HepG2 (cell line): ENCODE data around the gene ZCWPW2. TPM values are rescaled to one million over a fixed set of nuclear protein-coding genes. Genes with fewer than 3 reads are reported as not detected.

Experiments
- ATAC-seq: fragments of 200-7000 bp; cut with Tn5 transposase; 3 replicates; pipeline ENCODE4 v1.9.1; 2020; ENCODE audit warnings: mild to moderate bottlenecking, moderate library complexity
- BruUV-seq: library from RNA; stranded (reverse); fragments of 400-500 nt; replicated peaks from 2 replicates; lab custom pipeline; 2021; lab: Mats Ljungman, UMichigan
- CTCF ChIA-PET: fragments of 300-600 bp; formaldehyde crosslinking; extraction: SDS; loops from one replicate; lab custom pipeline; 2021; ENCODE audit warnings: low total read pairs, inconsistent platforms, low intra/inter-chr PET ratio; lab: Yijun Ruan, JAX
- POLR2A ChIA-PET: fragments of 350-600 bp; sonication (Branson Sonifier 250); formaldehyde crosslinking; loops from one replicate; lab custom pipeline; 2020; ENCODE audit warnings: antibody characterized with exemption, inconsistent platforms; lab: Yijun Ruan, JAX
- DNase-seq: peaks from one replicate; pipeline ENCODE4 v3.0.0-alpha.2; 2015; ENCODE audit warnings: low spot score
- FAIRE-seq: peaks from 3 replicates; lab custom pipeline; 2011; peaks lifted over from hg19 to GRCh38; lab: Jason Lieb, UNC
- H2AFZ ChIP-seq: one replicate; pipeline ENCODE4 v1.6.1; 2011; ENCODE audit warnings: low read length, inconsistent platforms
- H3K27ac ChIP-seq: fragments of 300-600 bp; 3 replicates; pipeline ENCODE4 v1.8.0; 2011; ENCODE audit warnings: mixed run types, mild to moderate bottlenecking, mixed read lengths, low read length, inconsistent platforms; ENCODE audit not compliant: insufficient read depth; ENCODE audit errors: extremely low read length
- H3K27me3 ChIP-seq, 2 experiments: fragments of 200-600 bp in 1 of 2; 2 replicates in 1 of 2; 3 replicates in 1 of 2; pipeline versions ENCODE4 v1.6.0 to v1.8.0; 2011; ENCODE audit warnings: low read length in 2 of 2, mild to moderate bottlenecking in 2 of 2, moderate library complexity in 2 of 2, inconsistent platforms in 1 of 2; ENCODE audit not compliant: insufficient read depth in 2 of 2, control insufficient read depth in 1 of 2
- H3K36me3 ChIP-seq, 2 experiments: fragments of 200-600 bp in 1 of 2; replicated peaks in 1 of 2; 2 replicates in 1 of 2; 3 replicates in 1 of 2; pipeline versions ENCODE4 v1.5.1 to v1.8.0; 2011; ENCODE audit warnings: low read length in 2 of 2, inconsistent platforms in 1 of 2; ENCODE audit not compliant: insufficient read depth in 2 of 2, control insufficient read depth in 1 of 2
- H3K4me1 ChIP-seq: 2 replicates; pipeline ENCODE4 v1.5.1; 2012; ENCODE audit warnings: low read length, inconsistent platforms; ENCODE audit not compliant: insufficient read depth
- H3K4me2 ChIP-seq: 2 replicates; pipeline ENCODE4 v1.6.0; 2011; ENCODE audit warnings: low read depth, low read length, inconsistent platforms
- H3K4me3 ChIP-seq, 3 experiments: fragments of 200-600 bp in 1 of 3; sonication (generic), shearing (Covaris generic) in 1 of 3; replicated peaks in 1 of 3; 2 replicates each; pipeline ENCODE4 v1.5.1; 2011 to 2016; ENCODE audit warnings: low read length in 3 of 3, inconsistent platforms in 2 of 3, low read depth in 2 of 3, mild to moderate bottlenecking in 2 of 3, control low read depth in 1 of 3, mixed read lengths in 1 of 3; ENCODE audit not compliant: insufficient read depth in 1 of 3
- H3K79me2 ChIP-seq: one replicate; pipeline ENCODE4 v1.6.1; 2011; ENCODE audit warnings: low read length, inconsistent platforms; ENCODE audit not compliant: insufficient read depth
- H3K9ac ChIP-seq: 2 replicates; pipeline ENCODE4 v1.6.0; 2011; ENCODE audit warnings: mild to moderate bottlenecking, low read depth, low read length, inconsistent platforms; ENCODE audit not compliant: insufficient read depth
- H3K9me3 ChIP-seq: 2 replicates; pipeline ENCODE4 v1.5.1; 2012; ENCODE audit warnings: mild to moderate bottlenecking, low read length
- H4K20me1 ChIP-seq: 2 replicates; pipeline ENCODE4 v1.6.0; 2011; ENCODE audit warnings: inconsistent platforms, mild to moderate bottlenecking, low read length, moderate library complexity; ENCODE audit not compliant: insufficient read depth
- BRCA1 ChIP-seq: sonication (generic); formaldehyde crosslinking; IDR thresholded peaks from 2 replicates; pipeline ENCODE4 v1.4.0; 2020; ENCODE audit warnings: missing genetic modification reagents
- DMTF1 ChIP-seq: sonication (generic); formaldehyde crosslinking; IDR thresholded peaks from 2 replicates; pipeline ENCODE4 v1.4.0; 2020; ENCODE audit warnings: mild to moderate bottlenecking, missing genetic modification reagents
- JUND ChIP-seq: sonication (generic); formaldehyde crosslinking; IDR thresholded peaks from 2 replicates; pipeline ENCODE4 v1.8.0; 2022; ENCODE audit warnings: mild to moderate bottlenecking, missing genetic modification reagents
- MXI1 ChIP-seq: IDR thresholded peaks from 3 replicates; pipeline ENCODE4 v1.6.1; 2012; ENCODE audit warnings: low read depth, low read length, inconsistent platforms, borderline replicate concordance
- NFKB2 ChIP-seq: sonication (generic); formaldehyde crosslinking; IDR thresholded peaks from 2 replicates; pipeline ENCODE4 v1.4.0; 2020; ENCODE audit warnings: missing genetic modification reagents, borderline replicate concordance
- NFYC ChIP-seq: IDR thresholded peaks from 2 replicates; pipeline ENCODE4 v1.6.1; 2016; ENCODE audit warnings: missing genetic modification reagents, missing compliant biosample characterization
- PHF20 ChIP-seq: sonication (generic); formaldehyde crosslinking; IDR thresholded peaks from 2 replicates; pipeline ENCODE4 v1.5.0; 2020; ENCODE audit warnings: mild to moderate bottlenecking, missing genetic modification reagents
- RORA ChIP-seq: sonication (generic); formaldehyde crosslinking; IDR thresholded peaks from 2 replicates; pipeline ENCODE4 v1.5.0; 2020; ENCODE audit warnings: mild to moderate bottlenecking, missing genetic modification reagents, moderate library complexity
- SCMH1 ChIP-seq: sonication (generic); formaldehyde crosslinking; IDR thresholded peaks from 2 replicates; pipeline ENCODE4 v1.9.0; 2021; ENCODE audit warnings: missing genetic modification reagents, mild to moderate bottlenecking, borderline replicate concordance
- SMAD3 ChIP-seq: sonication (generic); formaldehyde crosslinking; IDR thresholded peaks from 2 replicates; pipeline ENCODE4 v1.4.0; 2020; ENCODE audit warnings: missing genetic modification reagents
- ZNF3 ChIP-seq: IDR thresholded peaks from 2 replicates; pipeline ENCODE4 v1.7.0; 2017; ENCODE audit warnings: inconsistent platforms
- ZNF644 ChIP-seq: IDR thresholded peaks from 2 replicates; pipeline ENCODE4 v1.6.1; 2016; ENCODE audit warnings: low read depth
- ZNF724P ChIP-seq: sonication (generic); formaldehyde crosslinking; IDR thresholded peaks from 2 replicates; pipeline ENCODE4 v1.8.0; 2022; ENCODE audit warnings: missing genetic modification reagents, borderline replicate concordance
- ZNF776 ChIP-seq: sonication (generic); formaldehyde crosslinking; IDR thresholded peaks from 2 replicates; pipeline ENCODE4 v1.4.0; 2020; ENCODE audit warnings: mild to moderate bottlenecking, missing genetic modification reagents
- WGBS: methylation state at CpG from one replicate; pipeline ENCODE4 v1.1.6; 2017; ENCODE audit warnings: low lambda C conversion rate; 5-methylcytosine and 5-hydroxymethylcytosine counted together
- in situ Hi-C: cut with HindIII; loops from 2 replicates; pipeline ENCODE4 v1.10.0; 2017; ENCODE audit warnings: low pct_unique_long_range_greater_than_20kb; ENCODE audit not compliant: extremely low pct_ligation_motif_present
- intact Hi-C: fragments of 100-400 bp; cut with micrococcal nuclease; formaldehyde crosslinking; loops from one replicate; pipeline ENCODE4 v1.10.0; 2022; ENCODE audit not compliant: unreplicated experiment
- polyA plus RNA-seq, 8 experiments: library from polyadenylated mRNA; depleted of rRNA in 3 of 8; stranded (reverse) in 7 of 8; unstranded in 1 of 8; fragments of >200 nt; fragmentation: Illumina TruSeq in 4 of 8; extraction: Trizol in 4 of 8; gene quantifications; 2 replicates each; pipeline versions ENCODE4 v1.2.1 to v1.2.3, GENCODE V29; 2011 to 2016; ENCODE audit warnings: low read depth in 4 of 8, missing spikeins in 1 of 8, mixed read lengths in 1 of 8; ENCODE audit not compliant: insufficient read depth in 1 of 8
- total RNA-seq, 5 experiments: library from RNA; depleted of rRNA; stranded (reverse); fragments of >200 nt; fragmentation: Illumina TruSeq; extraction: Trizol; gene quantifications; 2 replicates each; pipeline ENCODE4 v1.2.3, GENCODE V29; 2016; ENCODE audit warnings: low read depth in 1 of 5
- TF ChIP-seq, protein P1 (sequence below): sonication (generic); formaldehyde crosslinking; IDR thresholded peaks from 2 replicates; pipeline ENCODE4 v1.5.0; 2020; ENCODE audit warnings: mild to moderate bottlenecking, missing genetic modification reagents

Gene ZCWPW2
- total and polyA plus RNA-seq, 2 of the 13 experiments (the other 11 are each of a cell fraction or from before 2014, with no cell fraction given), result 0.17 to 0.53 TPM

GRCh38 chr3:28376424-28376823, 27.9 kb downstream of the ZCWPW2 start:
- no peak overlapping the region for H2AFZ ChIP-seq
- ATAC-seq (no peak), DNase-seq (no peak), FAIRE-seq (no peak)
- in situ Hi-C loops, result no loop called here
- 28% methylated on average over 4 of the region's 4 CpGs for WGBS
- H3K9me3 ChIP-seq, result no peaks in the 10 kb centered on the region
- H3K36me3 ChIP-seq, result no peaks in the 10 kb centered on the region
- H3K27me3 ChIP-seq, result no peaks in the 10 kb centered on the region
- no peak overlapping the region for H3K9ac ChIP-seq
- BruUV-seq, result no TSS peak
- ChIA-PET POLR2A (no interaction called here), CTCF (no interaction called here)
- intact Hi-C loops, result no loop called here
- H3K27ac ChIP-seq, result no peak overlapping the region
- H3K4me1 ChIP-seq, result no peaks in the 10 kb centered on the region
- H4K20me1 ChIP-seq, result no peaks in the 10 kb centered on the region
- TF ChIP-seq ZNF724P (CRISPR knock-in tag) (no peak), PHF20 (no peak), JUND (CRISPR knock-in tag) (no peak), ZNF3 (CRISPR knock-in tag) (no peak), DMTF1 (CRISPR knock-in tag) (no peak), SCMH1 (CRISPR knock-in tag) (no peak), NFYC (CRISPR knock-in tag) (no peak), ZNF776 (CRISPR knock-in tag) (no peak), NFKB2 (CRISPR knock-in tag) (no peak), BRCA1 (CRISPR knock-in tag) (no peak), RORA (no peak), ZNF644 (CRISPR knock-in tag) (no peak), MXI1 (no peak), SMAD3 (CRISPR knock-in tag) (no peak)
- TF ChIP-seq, protein P1, sequence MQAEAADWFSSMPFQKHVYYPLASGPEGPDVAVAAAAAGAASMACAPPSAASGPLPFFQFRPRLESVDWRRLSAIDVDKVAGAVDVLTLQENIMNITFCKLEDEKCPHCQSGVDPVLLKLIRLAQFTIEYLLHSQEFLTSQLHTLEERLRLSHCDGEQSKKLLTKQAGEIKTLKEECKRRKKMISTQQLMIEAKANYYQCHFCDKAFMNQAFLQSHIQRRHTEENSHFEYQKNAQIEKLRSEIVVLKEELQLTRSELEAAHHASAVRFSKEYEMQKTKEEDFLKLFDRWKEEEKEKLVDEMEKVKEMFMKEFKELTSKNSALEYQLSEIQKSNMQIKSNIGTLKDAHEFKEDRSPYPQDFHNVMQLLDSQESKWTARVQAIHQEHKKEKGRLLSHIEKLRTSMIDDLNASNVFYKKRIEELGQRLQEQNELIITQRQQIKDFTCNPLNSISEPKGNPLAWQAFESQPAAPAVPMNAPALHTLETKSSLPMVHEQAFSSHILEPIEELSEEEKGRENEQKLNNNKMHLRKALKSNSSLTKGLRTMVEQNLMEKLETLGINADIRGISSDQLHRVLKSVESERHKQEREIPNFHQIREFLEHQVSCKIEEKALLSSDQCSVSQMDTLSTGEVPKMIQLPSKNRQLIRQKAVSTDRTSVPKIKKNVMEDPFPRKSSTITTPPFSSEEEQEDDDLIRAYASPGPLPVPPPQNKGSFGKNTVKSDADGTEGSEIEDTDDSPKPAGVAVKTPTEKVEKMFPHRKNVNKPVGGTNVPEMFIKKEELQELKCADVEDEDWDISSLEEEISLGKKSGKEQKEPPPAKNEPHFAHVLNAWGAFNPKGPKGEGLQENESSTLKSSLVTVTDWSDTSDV, result no peak
- H3K4me2 ChIP-seq, result no peak overlapping the region
- H3K79me2 ChIP-seq, result no peaks in the 10 kb centered on the region
- no peak overlapping the region for H3K4me3 ChIP-seq
